H1 (cell line): ENCODE data around the gene GRIA3. TPM values are rescaled to one million over a fixed set of nuclear protein-coding genes. Genes with fewer than 3 reads are reported as not detected.

Experiments
- CHD7 ChIP-seq: fragments of 300-600 bp; sonication (generic); IDR thresholded peaks from 2 replicates; pipeline ENCODE4 v1.7.1; 2012; ENCODE audit warnings: low read length, moderate library complexity, mild to moderate bottlenecking, inconsistent platforms; ENCODE audit not compliant: insufficient replicate concordance
- polyA plus RNA-seq, 7 experiments: library from polyadenylated mRNA; depleted of rRNA in 3 of 7; stranded (reverse) in 5 of 7; unstranded in 2 of 7; fragments of >200 nt in 5 of 7; fragments of 200-250 nt in 2 of 7; gene quantifications; 1 replicate in 5 of 7; 2 replicates in 1 of 7; 4 replicates in 1 of 7; pipeline versions ENCODE4 v1.2.1 to v1.2.3, GENCODE V29; 2011 to 2013; ENCODE audit warnings: missing spikeins in 2 of 7, mixed read lengths in 2 of 7
- total RNA-seq: library from RNA; stranded (reverse); fragmentation: NEBNext Ultra II Directional; extraction: Animal tissue kit (Norgen Biotek cat#: 25700); gene quantifications from 2 replicates; pipeline ENCODE4 v1.2.1, GENCODE V29; 2021

Gene GRIA3
- total and polyA plus RNA-seq, 2 of the 8 experiments (the other 6 are each of a cell fraction or from before 2014, with no cell fraction given): 2.6 to 3.0 TPM

- no peak for TF ChIP-seq CHD7
These were observed 152.6 kb downstream of the GRIA3 start (continued) for GRCh38 chrX:123336666-123337065.
